ENCODE data around the gene RACK1.

RACK1 gene

DNA sequence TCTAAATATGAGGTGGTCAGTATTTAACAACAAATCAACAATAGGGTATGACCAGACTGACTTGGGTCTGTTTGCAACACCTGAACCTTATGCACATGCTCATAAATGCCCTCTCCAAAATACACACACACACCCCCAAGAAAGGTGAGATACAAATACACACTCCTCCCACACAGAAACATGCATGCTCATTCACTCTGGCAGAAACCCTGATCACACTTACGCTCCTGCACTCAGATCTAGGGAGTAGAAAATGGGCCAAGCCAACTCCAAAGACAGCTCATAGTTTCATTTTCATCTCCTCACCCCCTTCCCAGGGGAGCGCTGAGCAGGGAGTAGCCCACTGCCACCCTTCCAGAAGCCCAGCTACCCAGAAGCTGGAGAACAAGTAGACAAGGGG is 50.0 kb downstream of the RACK1 start:
- DNase-seq = no peak

DNA sequence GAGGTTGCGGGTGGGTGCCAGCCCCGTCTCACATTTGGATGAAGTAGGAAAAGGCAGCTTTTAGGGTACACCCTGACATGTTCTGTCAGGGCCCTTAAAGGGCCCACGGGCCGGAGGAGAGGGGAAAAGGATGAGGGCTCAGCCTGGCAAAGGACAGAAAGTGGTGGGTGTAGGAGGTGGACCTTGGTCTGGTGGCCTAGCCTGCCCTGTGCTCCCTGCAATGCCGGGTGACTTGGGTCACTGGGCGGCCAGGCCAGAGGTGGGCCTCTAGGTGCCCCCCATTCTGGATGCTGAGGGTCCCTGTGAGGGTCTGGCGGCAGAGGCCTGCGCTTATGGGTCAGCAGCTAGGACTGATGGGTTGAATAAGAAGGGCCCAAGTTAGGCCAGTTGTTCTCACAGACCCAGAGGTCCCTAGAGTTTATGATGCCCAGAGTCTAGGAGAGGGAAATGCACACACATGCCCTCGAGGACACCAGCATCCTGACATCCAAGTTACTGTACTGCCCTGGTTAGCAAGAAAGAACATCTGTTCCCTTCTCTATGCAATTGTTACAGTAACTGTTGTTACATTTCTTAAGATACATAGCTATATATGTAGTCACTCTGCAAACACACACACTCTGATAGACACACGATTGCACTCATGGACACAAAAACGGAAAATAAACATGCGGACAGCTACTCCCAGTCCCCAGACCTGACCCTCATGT is 51.2 kb downstream of the RACK1 start:
- DNase-seq = no peak

DNA sequence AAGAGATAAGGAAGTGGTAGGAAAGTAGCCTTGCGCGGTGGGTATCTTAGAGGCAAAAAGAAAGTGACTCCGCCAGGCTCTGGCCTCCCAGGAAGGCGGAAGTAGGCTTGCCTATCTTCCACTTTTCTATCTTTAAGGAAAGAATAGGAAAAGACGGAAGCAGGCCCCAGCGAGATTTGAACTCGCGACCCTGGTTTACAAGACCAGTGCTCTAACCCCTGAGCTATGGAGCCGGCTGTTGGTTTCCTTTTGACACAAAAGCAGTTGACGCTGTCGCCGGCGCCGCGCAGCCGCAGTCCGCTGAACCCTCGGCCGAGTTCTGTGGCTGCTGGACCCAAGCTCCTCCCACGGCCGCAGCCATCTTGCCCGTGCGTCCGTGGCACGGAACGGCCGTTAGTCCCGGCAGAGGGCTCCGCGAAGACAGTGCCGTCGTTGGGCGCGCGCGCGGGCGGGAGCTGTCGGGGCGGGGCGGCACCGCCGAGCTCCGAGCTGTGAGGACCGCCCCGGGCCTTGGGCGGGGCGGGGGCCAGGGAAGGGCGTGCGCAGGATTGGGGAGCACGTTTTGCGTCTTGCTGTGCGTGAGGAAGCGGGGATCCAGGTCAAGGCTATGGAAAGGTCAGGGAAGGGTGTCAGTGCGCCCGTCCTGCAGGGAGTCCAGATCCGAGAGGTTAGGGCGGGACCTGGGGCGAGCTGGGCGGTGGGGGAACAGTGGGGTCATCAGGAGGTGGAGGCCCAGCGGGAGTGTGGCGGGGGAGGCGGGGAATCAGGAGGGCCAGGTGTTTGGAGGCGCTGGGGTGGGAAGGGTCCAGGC is 52.0 kb downstream of the RACK1 start:
- no peak for DNase-seq

DNA sequence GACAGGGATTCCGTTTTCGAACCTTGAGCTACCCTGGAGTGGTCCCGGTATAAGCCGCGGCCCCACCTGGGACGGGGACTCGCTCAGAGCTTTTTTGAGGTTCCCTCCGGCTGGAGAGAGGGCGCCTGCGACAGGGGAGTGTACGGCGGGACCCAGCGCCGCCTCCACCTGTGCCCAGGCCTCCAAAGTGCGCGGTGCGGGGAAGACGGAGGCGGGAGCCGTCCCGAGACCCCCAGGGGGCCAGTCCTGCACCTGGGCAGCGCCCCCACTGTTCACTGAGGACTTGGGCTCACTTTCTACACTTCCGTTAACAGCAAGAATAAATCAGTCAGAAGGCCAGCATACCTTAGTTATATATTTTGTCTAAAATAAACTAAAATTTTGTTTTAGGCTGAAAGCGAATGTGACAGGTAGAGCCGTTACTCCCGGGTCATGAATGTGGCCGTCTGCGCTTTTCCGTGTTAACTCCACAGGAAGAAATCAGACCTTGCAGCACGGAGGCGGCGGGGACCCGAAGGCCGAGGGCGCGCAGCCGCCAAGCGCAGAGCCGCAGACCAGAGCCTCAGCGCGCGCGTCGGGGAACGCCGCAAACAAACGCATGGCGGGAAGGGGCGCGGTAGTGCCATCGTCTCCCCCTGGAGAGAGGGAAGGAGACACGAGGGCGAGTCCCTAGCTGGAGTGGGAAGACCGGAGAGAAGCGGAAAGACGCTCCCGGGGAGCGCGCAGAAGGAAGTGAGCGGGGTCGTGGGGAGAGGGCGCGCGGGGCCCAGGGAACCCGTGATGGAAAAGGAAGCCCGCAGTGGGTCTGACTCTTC is 52.8 kb downstream of the RACK1 start:
- no peak for DNase-seq

DNA sequence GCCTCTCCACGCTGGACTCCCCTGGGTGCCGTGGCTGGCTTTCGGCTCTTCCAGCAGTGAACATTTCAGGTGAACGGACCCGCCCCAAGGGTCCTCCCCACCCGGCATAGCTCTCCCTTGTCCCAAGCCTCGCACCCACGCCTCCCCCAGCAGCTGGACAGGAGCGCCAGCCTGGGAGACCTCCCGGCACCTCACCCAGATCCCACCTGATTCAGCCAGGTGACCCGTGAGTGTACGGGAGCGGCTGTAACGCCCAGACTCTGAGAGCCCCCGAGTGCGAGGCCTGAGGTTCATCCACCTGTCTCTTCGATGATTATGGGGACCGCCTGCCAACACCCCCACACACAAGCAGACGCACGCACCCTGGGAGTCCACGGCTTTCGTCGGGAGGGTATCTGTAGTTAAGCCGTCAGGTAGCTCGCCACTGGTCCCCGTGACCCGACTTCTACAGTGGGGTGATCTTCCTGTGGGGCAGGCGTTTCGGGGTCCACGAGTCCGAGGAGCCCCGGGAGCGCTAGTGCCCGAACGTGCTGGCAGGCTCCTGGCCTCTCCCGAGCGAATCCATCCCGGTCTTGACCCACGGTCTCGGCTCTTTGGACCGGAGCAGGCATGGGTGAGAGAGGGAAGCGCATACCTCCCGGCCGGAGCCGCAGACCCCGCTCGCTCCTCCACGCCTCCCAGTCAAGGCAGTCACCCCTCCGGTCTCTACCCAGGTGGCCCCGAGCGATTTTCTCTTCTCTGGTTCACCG is 53.6 kb downstream of the RACK1 start:
- DNase-seq = no peak

DNA sequence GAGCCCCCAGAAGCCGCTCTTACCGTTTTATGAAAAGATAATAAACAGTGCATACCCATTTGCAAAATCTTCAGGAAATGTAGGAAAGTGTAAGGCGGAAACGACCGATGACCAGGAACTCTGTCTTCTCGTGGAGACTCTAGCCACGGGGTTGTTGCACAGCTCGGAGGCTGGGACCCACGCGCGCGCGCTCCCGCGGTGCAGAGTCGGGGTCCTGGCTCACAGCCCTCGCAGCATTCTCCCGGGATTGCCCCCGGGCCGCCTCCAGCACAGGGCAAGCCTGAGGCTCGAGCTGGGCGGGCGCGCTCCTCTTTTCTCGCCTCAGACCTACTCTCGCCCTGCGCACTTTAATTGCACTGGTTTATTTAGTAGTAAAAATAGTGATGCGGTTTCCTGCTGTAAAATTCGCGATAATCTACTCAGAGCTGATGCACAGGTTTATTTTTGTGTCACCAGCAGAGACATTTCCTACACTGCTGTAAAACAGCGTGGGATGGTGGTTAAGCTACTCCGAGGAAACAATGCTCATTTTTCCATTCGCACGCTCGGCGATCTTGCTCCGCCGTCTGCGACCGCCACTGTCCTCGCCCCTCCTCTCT is 54.2 kb downstream of the RACK1 start:
- DNase-seq = no peak

DNA sequence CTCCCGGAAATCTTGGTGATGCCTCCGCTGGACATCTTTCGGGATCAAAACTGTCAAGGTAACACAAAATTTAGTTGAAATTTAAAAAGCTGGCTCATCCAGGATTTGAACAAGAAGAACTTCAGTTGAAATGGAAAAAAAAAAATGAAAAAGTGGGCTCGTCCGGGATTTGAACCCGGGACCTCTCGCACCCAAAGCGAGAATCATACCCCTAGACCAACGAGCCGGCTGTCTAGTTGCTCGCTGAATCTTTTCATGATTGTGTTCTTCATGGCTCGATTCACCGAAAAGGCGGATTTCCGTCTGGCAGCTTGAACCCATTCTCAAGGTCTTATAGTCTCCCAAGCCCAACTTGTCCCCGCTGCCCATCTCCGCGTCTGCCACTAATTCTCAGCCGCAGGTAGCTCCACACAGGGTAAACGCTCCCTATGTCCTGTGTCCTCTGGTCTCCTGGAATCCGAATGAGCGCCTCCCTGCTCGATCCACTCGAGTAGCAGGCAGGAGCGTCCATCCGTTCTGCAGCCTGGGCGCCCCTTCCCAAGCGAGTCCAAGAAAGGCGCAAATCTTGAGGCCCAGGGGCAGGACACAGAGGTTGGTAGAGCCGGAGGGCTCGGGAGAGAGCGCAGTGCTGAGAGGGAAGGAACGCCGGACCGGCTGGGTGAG is 54.9 kb downstream of the RACK1 start:
- no peak for DNase-seq

DNA sequence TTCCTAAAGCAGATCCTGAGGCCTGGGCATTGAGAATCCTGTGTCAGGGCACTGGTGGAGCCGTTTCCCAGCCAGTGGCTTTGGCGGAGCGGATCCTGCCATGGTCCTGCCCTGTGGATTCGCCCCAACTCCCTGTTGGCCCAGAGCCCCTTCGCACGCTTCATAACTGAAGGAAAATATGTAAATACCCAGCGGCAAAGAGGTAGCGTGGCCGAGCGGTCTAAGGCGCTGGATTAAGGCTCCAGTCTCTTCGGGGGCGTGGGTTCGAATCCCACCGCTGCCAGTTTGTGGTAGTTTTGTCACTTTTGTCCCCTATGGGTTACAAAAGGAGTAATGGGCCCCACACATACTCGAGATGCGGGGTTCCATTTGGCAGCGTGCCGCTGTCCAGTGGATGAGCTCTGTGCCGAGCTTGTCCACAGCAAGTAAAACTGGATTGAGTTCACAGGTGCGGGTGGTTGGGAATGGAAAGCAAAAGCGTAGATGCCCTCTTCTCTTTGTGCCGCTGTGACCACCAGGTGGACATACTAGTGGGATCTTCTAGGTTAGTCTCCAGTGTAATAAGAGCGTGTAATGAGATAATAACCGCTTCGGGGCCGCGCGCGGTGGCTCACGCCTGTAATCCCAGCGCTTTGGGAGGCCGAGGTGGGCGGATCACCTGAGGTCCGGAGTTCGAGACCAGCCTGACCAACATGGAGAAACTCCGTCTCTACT is 56.0 kb downstream of the RACK1 start:
- no peak for DNase-seq

DNA sequence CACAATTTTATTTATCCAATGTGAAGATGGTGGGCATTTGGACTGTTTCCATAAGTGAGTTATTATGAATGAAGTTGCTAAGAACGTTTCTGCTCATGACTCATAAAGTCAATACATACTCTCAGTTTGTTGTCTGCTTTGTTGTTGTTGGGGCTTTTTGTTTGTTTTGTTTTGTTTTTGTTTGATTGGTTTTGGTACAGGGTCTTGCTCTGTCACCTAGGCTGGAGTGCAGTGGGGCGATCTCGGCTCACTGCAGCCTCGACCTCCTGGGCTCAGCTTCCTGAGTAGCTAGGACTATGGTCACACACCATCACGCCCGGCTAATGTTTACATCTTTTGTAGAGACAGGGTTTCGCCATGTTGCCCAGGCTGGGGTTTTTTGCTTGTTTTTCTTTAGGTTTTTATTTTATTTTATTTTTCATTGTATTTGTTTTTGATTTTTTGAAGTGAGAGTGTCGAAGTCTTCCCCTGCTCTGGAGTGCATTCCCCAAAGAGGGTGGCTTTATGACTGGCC is 56.7 kb downstream of the RACK1 start:
- no peak for DNase-seq

Measured in Kasumi-1 (cell line).